H1 (cell line): Measurements from ENCODE around the gene CCDC15. TPM values are rescaled to one million over a fixed set of nuclear protein-coding genes. Genes with fewer than 3 reads are reported as not detected.

Experiments
- CTCF ChIA-PET: fragments of 300-600 bp; sonication (Branson Sonifier 250); formaldehyde crosslinking; loops from one replicate; lab custom pipeline; 2021; ENCODE audit not compliant: partially characterized antibody; lab: Charles Lee
- POLR2A ChIA-PET: fragments of 300-600 bp; sonication (Branson Sonifier 250); formaldehyde crosslinking; loops from one replicate; lab custom pipeline; 2021; ENCODE audit warnings: inconsistent platforms; ENCODE audit not compliant: partially characterized antibody; lab: Charles Lee
- DNase-seq, 2 experiments: peaks; one replicate each; pipeline versions ENCODE4 v3.0.0 to v3.0.0-alpha.2; 2010 to 2022; ENCODE audit warnings: low spot score in 2 of 2, low read depth in 1 of 2, mixed read lengths in 1 of 2
- FAIRE-seq: peaks from 2 replicates; lab custom pipeline; 2011; peaks lifted over from hg19 to GRCh38; lab: Jason Lieb, UNC
- H2AFZ ChIP-seq: 2 replicates; pipeline ENCODE4 v1.8.1; 2012; ENCODE audit warnings: low read length, inconsistent platforms
- H2AK5ac ChIP-seq: 2 replicates; pipeline ENCODE4 v1.6.1; 2013; ENCODE audit warnings: low read depth, low read length
- H2BK120ac ChIP-seq: replicated peaks from 2 replicates; pipeline ENCODE3; 2013; ENCODE audit warnings: low read depth, low read length, inconsistent platforms
- H2BK12ac ChIP-seq: 2 replicates; pipeline ENCODE4 v1.6.1; 2013; ENCODE audit warnings: low read depth, low read length
- H2BK15ac ChIP-seq: 2 replicates; pipeline ENCODE4 v1.6.1; 2013; ENCODE audit warnings: low read length
- H2BK20ac ChIP-seq: 2 replicates; pipeline ENCODE4 v1.6.1; 2013; ENCODE audit warnings: low read length
- H2BK5ac ChIP-seq: 2 replicates; pipeline ENCODE4 v1.6.1; 2013; ENCODE audit warnings: low read depth, low read length
- H3K14ac ChIP-seq: 2 replicates; pipeline ENCODE4 v1.6.1; 2013; ENCODE audit warnings: inconsistent platforms; ENCODE audit not compliant: insufficient read length
- H3K18ac ChIP-seq: 2 replicates; pipeline ENCODE4 v1.6.1; 2013; ENCODE audit warnings: low read length; ENCODE audit errors: extremely low read depth
- H3K23ac ChIP-seq: 2 replicates; pipeline ENCODE4 v1.6.1; 2013; ENCODE audit warnings: inconsistent platforms; ENCODE audit not compliant: insufficient read length
- H3K23me2 ChIP-seq: 2 replicates; pipeline ENCODE4 v1.6.1; 2013; ENCODE audit warnings: low read depth, low read length
- H3K27ac ChIP-seq: 2 replicates; pipeline ENCODE4 v1.6.1; 2011; ENCODE audit warnings: low read depth, low read length, inconsistent platforms
- H3K27me3 ChIP-seq, 4 experiments: replicated peaks in 1 of 4; 1 replicate in 1 of 4; 2 replicates in 3 of 4; pipeline versions ENCODE4 v1.6.1 to v1.8.1; 2011 to 2013; ENCODE audit warnings: low read length in 3 of 4, mild to moderate bottlenecking in 3 of 4, inconsistent platforms in 2 of 4, mixed read lengths in 2 of 4, moderate library complexity in 1 of 4; ENCODE audit not compliant: control insufficient read depth in 3 of 4, insufficient read depth in 3 of 4; ENCODE audit errors: extremely low read depth in 1 of 4
- H3K36me3 ChIP-seq, 4 experiments: 2 replicates each; pipeline versions ENCODE4 v1.6.1 to v1.8.1; 2011 to 2013; ENCODE audit warnings: mild to moderate bottlenecking in 4 of 4, low read length in 3 of 4, moderate library complexity in 2 of 4, control low read depth in 1 of 4, inconsistent platforms in 1 of 4; ENCODE audit not compliant: insufficient read depth in 4 of 4, control insufficient read depth in 2 of 4
- H3K4ac ChIP-seq: replicated peaks from 2 replicates; pipeline ENCODE3; 2013; ENCODE audit warnings: low read length, low read depth, mixed read lengths, inconsistent platforms; ENCODE audit not compliant: insufficient read length
- H3K4me1 ChIP-seq, 4 experiments: replicated peaks in 1 of 4; 1 replicate in 1 of 4; 2 replicates in 3 of 4; pipeline versions ENCODE4 v1.6.1 to v1.8.1; 2011 to 2013; ENCODE audit warnings: low read length in 3 of 4, inconsistent platforms in 2 of 4, mixed read lengths in 1 of 4; ENCODE audit not compliant: insufficient read depth in 4 of 4, control insufficient read depth in 3 of 4
- H3K4me2 ChIP-seq, 2 experiments: 2 replicates each; pipeline versions ENCODE4 v1.6.1 to v1.8.1; 2011 to 2013; ENCODE audit warnings: low read depth in 2 of 2, low read length in 2 of 2, control low read depth in 1 of 2, inconsistent platforms in 1 of 2, mild to moderate bottlenecking in 1 of 2; ENCODE audit not compliant: insufficient read depth in 1 of 2
- H3K4me3 ChIP-seq, 4 experiments: fragments of 200-600, 300-600 bp in 1 of 4; sonication (generic), shearing (Covaris generic), sonication (Bioruptor Twin) in 1 of 4; 2 replicates each; pipeline versions ENCODE4 v1.5.1 to v1.8.1; 2011 to 2016; ENCODE audit warnings: low read length in 4 of 4, low read depth in 3 of 4, control low read depth in 2 of 4, inconsistent platforms in 2 of 4, mild to moderate bottlenecking in 2 of 4, mixed read lengths in 1 of 4, moderate library complexity in 1 of 4; ENCODE audit not compliant: insufficient read depth in 2 of 4; ENCODE audit errors: extremely low read depth in 1 of 4
- H3K56ac ChIP-seq: replicated peaks from 2 replicates; pipeline ENCODE3; 2013; ENCODE audit warnings: low read depth, mild to moderate bottlenecking, mixed read lengths, low read length, inconsistent platforms; ENCODE audit not compliant: insufficient read length
- H3K79me1 ChIP-seq: 2 replicates; pipeline ENCODE4 v1.6.1; 2013; ENCODE audit warnings: low read depth, low read length, control low read depth
- H3K79me2 ChIP-seq, 2 experiments: 2 replicates each; pipeline versions ENCODE4 v1.6.1 to v1.8.1; 2012 to 2013; ENCODE audit warnings: low read length in 2 of 2, mild to moderate bottlenecking in 2 of 2, inconsistent platforms in 1 of 2; ENCODE audit not compliant: insufficient read depth in 2 of 2, control insufficient read depth in 1 of 2
- H3K9ac ChIP-seq, 4 experiments: replicated peaks in 1 of 4; 1 replicate in 1 of 4; 2 replicates in 3 of 4; pipeline versions ENCODE4 v1.6.1 to v1.8.1; 2011 to 2013; ENCODE audit warnings: low read depth in 3 of 4, low read length in 3 of 4, control low read depth in 2 of 4, mild to moderate bottlenecking in 2 of 4, moderate library complexity in 2 of 4, inconsistent platforms in 1 of 4; ENCODE audit errors: extremely low read depth in 1 of 4
- H3K9me3 ChIP-seq, 2 experiments: 2 replicates each; pipeline versions ENCODE4 v1.6.1 to v1.8.1; 2012 to 2013; ENCODE audit warnings: mild to moderate bottlenecking in 2 of 2, moderate library complexity in 2 of 2, control low read depth in 1 of 2, inconsistent platforms in 1 of 2, low read depth in 1 of 2, low read length in 1 of 2, mixed read lengths in 1 of 2; ENCODE audit not compliant: insufficient read depth in 2 of 2
- H4K20me1 ChIP-seq, 2 experiments: replicated peaks in 1 of 2; 2 replicates each; pipeline versions ENCODE3 to v1.8.1; 2011 to 2013; ENCODE audit warnings: inconsistent platforms in 2 of 2, low read length in 2 of 2, mild to moderate bottlenecking in 1 of 2; ENCODE audit not compliant: insufficient read depth in 2 of 2, control insufficient read depth in 1 of 2
- H4K5ac ChIP-seq: 2 replicates; pipeline ENCODE4 v1.6.1; 2013; ENCODE audit warnings: low read length, low read depth, mixed read lengths, inconsistent platforms; ENCODE audit not compliant: insufficient read length
- H4K8ac ChIP-seq: 2 replicates; pipeline ENCODE4 v1.8.0; 2013; ENCODE audit warnings: mild to moderate bottlenecking, moderate library complexity, low read length, inconsistent platforms; ENCODE audit not compliant: insufficient read depth; ENCODE audit errors: extremely low read depth
- H4K91ac ChIP-seq: replicated peaks from 2 replicates; pipeline ENCODE3; 2013; ENCODE audit warnings: low read length, mixed read lengths, inconsistent platforms; ENCODE audit not compliant: insufficient read length
- FOSL1 ChIP-seq: IDR thresholded peaks from 2 replicates; pipeline ENCODE4 v1.6.1; 2011; ENCODE audit warnings: mild to moderate bottlenecking, low read depth, low read length, moderate library complexity; ENCODE audit not compliant: insufficient read depth
- WGBS, 2 experiments: shearing (Covaris generic) in 1 of 2; methylation state at CpG; one replicate each; pipeline versions ENCODE4 v1.1.6 to v1.1.7; 2013 to 2015; ENCODE audit warnings: low lambda C conversion rate in 2 of 2, mixed read lengths in 2 of 2, inconsistent platforms in 1 of 2, low coverage in 1 of 2, missing lambda C conversion rate in 1 of 2; ENCODE audit not compliant: insufficient replicate concordance in 2 of 2, insufficient coverage in 1 of 2, insufficient read length in 1 of 2; ENCODE audit errors: extremely low coverage in 1 of 2, missing lambda C conversion rate in 1 of 2; 5-methylcytosine and 5-hydroxymethylcytosine counted together
- polyA plus RNA-seq, 7 experiments: library from polyadenylated mRNA; depleted of rRNA in 3 of 7; stranded (reverse) in 5 of 7; unstranded in 2 of 7; fragments of >200 nt in 5 of 7; fragments of 200-250 nt in 2 of 7; gene quantifications; 1 replicate in 5 of 7; 2 replicates in 1 of 7; 4 replicates in 1 of 7; pipeline versions ENCODE4 v1.2.1 to v1.2.3, GENCODE V29; 2011 to 2013; ENCODE audit warnings: missing spikeins in 2 of 7, mixed read lengths in 2 of 7
- total RNA-seq: library from RNA; stranded (reverse); fragmentation: NEBNext Ultra II Directional; extraction: Animal tissue kit (Norgen Biotek cat#: 25700); gene quantifications from 2 replicates; pipeline ENCODE4 v1.2.1, GENCODE V29; 2021

Gene CCDC15
- total and polyA plus RNA-seq, 2 of the 8 experiments (the other 6 are each of a cell fraction or from before 2014, with no cell fraction given): 1.5 to 3.1 TPM

- H3K4ac ChIP-seq: no peak overlapping the region
- H2BK120ac ChIP-seq: no peak overlapping the region
- H3K4me1 ChIP-seq: peaks cover 0 to 2% (median 0%) of the 10 kb centered on the region in 4 experiments; a peak in 2 of 7 replicates
- no peaks in the 10 kb centered on the region for H3K79me2 ChIP-seq
- no peak for FAIRE-seq
- H3K14ac ChIP-seq: no peak overlapping the region
- no peak overlapping the region for H2AFZ ChIP-seq
- H3K18ac ChIP-seq: no peak overlapping the region
- H4K91ac ChIP-seq: no peak overlapping the region
- no peak overlapping the region for H2BK5ac ChIP-seq
- no peak overlapping the region for H2AK5ac ChIP-seq
- H3K27ac ChIP-seq: no peak overlapping the region
- CTCF ChIA-PET: interaction anchor here (0.9 to 1.2 kb wide), 3 partner anchors 19 to 373 kb away, joined by 3 read pairs; no protein-coding TSS in a partner anchor
- no peak overlapping the region for H4K8ac ChIP-seq
- no peaks in the 10 kb centered on the region for H3K9me3 ChIP-seq
- H3K56ac ChIP-seq: no peak overlapping the region
- H4K20me1 ChIP-seq: no peaks in the 10 kb centered on the region
- H3K23ac ChIP-seq: no peak overlapping the region
- no peak for DNase-seq
- peaks cover 1 to 13% (median 13%) of the 10 kb centered on the region in 4 experiments; a peak in 6 of 7 replicates for H3K27me3 ChIP-seq
- no peak overlapping the region for H3K9ac ChIP-seq
- no peak overlapping the region for H2BK20ac ChIP-seq
- H4K5ac ChIP-seq: no peak overlapping the region
- H3K36me3 ChIP-seq: no peaks in the 10 kb centered on the region
- 82% methylated on average over 5 of the region's 5 CpGs; no CpG with 5 or more reads in 1 of the 2 experiments for WGBS, 2 experiments
- H3K79me1 ChIP-seq: no peaks in the 10 kb centered on the region
- POLR2A ChIA-PET: no interaction called here
- H2BK12ac ChIP-seq: no peak overlapping the region
- H3K4me2 ChIP-seq: no peak overlapping the region
- H2BK15ac ChIP-seq: no peak overlapping the region
- H3K4me3 ChIP-seq: no peak overlapping the region
- peaks cover under 1% of the 10 kb centered on the region; the same call in 1 of the 2 replicates for H3K23me2 ChIP-seq
- no peak for TF ChIP-seq FOSL1
Observed at GRCh38 chr11:125057693-125058016, 103.7 kb downstream of the CCDC15 start.
